GM23248 (cell line): Measurements from ENCODE around the gene SEPTIN10.

Experiments
- EZH2 ChIP-seq: fragments of 200-600 bp; sonication (generic); IDR thresholded peaks from 2 replicates; pipeline ENCODE4 v1.6.1; 2018; ENCODE audit warnings: antibody characterized with exemption, mild to moderate bottlenecking; ENCODE audit not compliant: insufficient read depth, poor library complexity, severe bottlenecking
- EZH2phosphoT487 ChIP-seq: fragments of 200-600 bp; sonication (generic); IDR thresholded peaks from 2 replicates; pipeline ENCODE4 v1.6.1; 2018; ENCODE audit warnings: antibody characterized with exemption, moderate library complexity, mild to moderate bottlenecking, low read depth; ENCODE audit not compliant: insufficient read depth

GRCh38 chr2:109595644-109596043 is 18.1 kb downstream of the SEPTIN10 start:
- TF ChIP-seq EZH2phosphoT487 = no peak
- no peak for TF ChIP-seq EZH2
